Chondrocyte (in vitro differentiated cells): ENCODE results near the gene HCK. TPM values are rescaled to one million over a fixed set of nuclear protein-coding genes. Genes with fewer than 3 reads are reported as not detected.

Experiments
- DNase-seq: peaks from one replicate; pipeline ENCODE4 v3.0.0; 2021; ENCODE audit warnings: mixed read lengths, low spot score
- H3K27ac Mint-ChIP-seq: one replicate; pipeline ENCODE4 v1.8.0; 2021; ENCODE audit warnings: mild to moderate bottlenecking, moderate library complexity, mixed read lengths; ENCODE audit not compliant: unreplicated experiment
- H3K27me3 Mint-ChIP-seq: 2 replicates; pipeline ENCODE4 v1.8.0; 2021; ENCODE audit warnings: low read depth, mixed read lengths
- H3K36me3 Mint-ChIP-seq: 2 replicates; pipeline ENCODE4 v1.8.0; 2021; ENCODE audit warnings: low read depth, mixed read lengths
- H3K4me1 Mint-ChIP-seq: 2 replicates; pipeline ENCODE4 v1.8.0; 2021; ENCODE audit warnings: low read depth, mild to moderate bottlenecking, mixed read lengths
- H3K4me3 Mint-ChIP-seq: one replicate; pipeline ENCODE4 v1.8.0; 2021; ENCODE audit warnings: mild to moderate bottlenecking, moderate library complexity, mixed read lengths; ENCODE audit not compliant: unreplicated experiment
- H3K9me3 Mint-ChIP-seq: 2 replicates; pipeline ENCODE4 v1.8.0; 2021; ENCODE audit warnings: low read depth, mixed read lengths
- total RNA-seq: library from RNA; stranded (reverse); gene quantifications from 3 replicates; pipeline ENCODE4 v1.2.1, GENCODE V29; 2021
- TF ChIP-seq, protein P1 (sequence below): fragments of 200-600 bp; sonication (generic); IDR thresholded peaks from 2 replicates; pipeline ENCODE4 v1.5.0; 2021; ENCODE audit warnings: antibody characterized with exemption, mild to moderate bottlenecking, moderate library complexity

The HCK gene
- total RNA-seq, 1 donor from 2014 or later = not detected

DNA sequence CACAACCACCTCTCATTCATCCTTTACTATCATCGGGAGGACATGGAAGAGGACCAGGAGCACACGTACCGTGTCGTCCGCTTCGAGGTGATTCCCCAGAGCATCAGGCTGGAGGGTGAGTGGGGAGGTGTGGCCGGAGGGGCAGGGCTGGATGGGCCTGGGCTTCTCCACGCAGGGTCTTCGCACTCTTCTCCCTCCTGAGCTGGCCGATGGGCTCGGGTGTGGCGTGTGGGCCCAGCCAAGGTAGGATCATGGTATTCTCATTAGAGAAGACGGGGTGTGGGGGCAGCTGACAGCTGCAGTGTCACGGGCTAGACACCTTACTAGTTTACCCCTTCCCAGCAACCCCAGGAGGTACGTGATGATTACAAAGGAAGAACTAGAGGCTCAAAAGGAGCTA, 90.9 kb downstream of the HCK start:
- no peaks in the 10 kb centered on the region for H3K27me3 Mint-ChIP-seq
- peak; percentile 55 for DNase-seq
- H3K4me3 Mint-ChIP-seq = no peak overlapping the region
- TF ChIP-seq, protein P1, sequence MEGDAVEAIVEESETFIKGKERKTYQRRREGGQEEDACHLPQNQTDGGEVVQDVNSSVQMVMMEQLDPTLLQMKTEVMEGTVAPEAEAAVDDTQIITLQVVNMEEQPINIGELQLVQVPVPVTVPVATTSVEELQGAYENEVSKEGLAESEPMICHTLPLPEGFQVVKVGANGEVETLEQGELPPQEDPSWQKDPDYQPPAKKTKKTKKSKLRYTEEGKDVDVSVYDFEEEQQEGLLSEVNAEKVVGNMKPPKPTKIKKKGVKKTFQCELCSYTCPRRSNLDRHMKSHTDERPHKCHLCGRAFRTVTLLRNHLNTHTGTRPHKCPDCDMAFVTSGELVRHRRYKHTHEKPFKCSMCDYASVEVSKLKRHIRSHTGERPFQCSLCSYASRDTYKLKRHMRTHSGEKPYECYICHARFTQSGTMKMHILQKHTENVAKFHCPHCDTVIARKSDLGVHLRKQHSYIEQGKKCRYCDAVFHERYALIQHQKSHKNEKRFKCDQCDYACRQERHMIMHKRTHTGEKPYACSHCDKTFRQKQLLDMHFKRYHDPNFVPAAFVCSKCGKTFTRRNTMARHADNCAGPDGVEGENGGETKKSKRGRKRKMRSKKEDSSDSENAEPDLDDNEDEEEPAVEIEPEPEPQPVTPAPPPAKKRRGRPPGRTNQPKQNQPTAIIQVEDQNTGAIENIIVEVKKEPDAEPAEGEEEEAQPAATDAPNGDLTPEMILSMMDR = no peak
- H3K4me1 Mint-ChIP-seq = no peaks in the 10 kb centered on the region
- peaks cover 75% of the 10 kb centered on the region for H3K36me3 Mint-ChIP-seq
- no peak overlapping the region for H3K27ac Mint-ChIP-seq
- no peaks in the 10 kb centered on the region for H3K9me3 Mint-ChIP-seq

- TF ChIP-seq, protein P1 = no peak
- Mint-ChIP-seq H3K4me1 (no peaks in the 10 kb centered on the region), H3K27me3 (no peaks in the 10 kb centered on the region), H3K27ac (no peak overlapping the region), H3K36me3 (peaks cover 69% of the 10 kb centered on the region), H3K9me3 (no peaks in the 10 kb centered on the region), H3K4me3 (no peak overlapping the region)
- peak; percentile 35 for DNase-seq
These were observed 93.0 kb downstream of the HCK start for GRCh38 chr20:32144898-32145662.

DNA sequence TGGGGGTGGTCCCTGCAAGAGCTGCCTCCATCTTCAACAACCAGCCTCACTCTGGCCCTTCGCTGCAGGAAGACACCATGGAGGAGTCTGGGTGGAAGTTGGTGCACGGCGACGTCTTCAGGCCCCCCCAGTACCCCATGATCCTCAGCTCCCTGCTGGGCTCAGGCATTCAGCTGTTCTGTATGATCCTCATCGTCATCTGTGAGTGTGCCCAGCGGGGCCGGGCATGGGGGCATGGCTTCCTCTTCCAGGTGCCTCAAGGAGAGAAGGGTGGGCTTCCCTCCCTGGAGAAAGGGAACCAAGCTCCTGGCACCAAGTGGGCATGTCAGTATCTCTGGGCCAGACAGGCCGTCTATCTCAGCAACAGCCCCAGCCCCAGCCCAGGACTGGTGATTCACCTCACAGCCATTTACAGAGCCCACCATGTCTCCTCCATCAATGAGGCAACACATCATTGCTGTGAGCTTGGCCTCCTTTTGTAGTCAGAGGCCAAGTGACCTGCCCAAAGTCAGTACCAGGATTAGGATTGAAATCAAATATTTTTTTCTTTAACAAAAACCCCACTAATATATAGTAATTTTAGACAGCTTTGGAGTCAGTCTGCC, 97.6 kb downstream of the HCK start:
- DNase-seq = peak; percentile 62
- no peak overlapping the region for H3K27ac Mint-ChIP-seq
- no peaks in the 10 kb centered on the region for H3K27me3 Mint-ChIP-seq
- H3K36me3 Mint-ChIP-seq = peaks cover 62% of the 10 kb centered on the region
- TF ChIP-seq, protein P1 = no peak
- H3K4me3 Mint-ChIP-seq = no peak overlapping the region
- no peaks in the 10 kb centered on the region for H3K9me3 Mint-ChIP-seq
- peaks cover 2% of the 10 kb centered on the region for H3K4me1 Mint-ChIP-seq

DNA sequence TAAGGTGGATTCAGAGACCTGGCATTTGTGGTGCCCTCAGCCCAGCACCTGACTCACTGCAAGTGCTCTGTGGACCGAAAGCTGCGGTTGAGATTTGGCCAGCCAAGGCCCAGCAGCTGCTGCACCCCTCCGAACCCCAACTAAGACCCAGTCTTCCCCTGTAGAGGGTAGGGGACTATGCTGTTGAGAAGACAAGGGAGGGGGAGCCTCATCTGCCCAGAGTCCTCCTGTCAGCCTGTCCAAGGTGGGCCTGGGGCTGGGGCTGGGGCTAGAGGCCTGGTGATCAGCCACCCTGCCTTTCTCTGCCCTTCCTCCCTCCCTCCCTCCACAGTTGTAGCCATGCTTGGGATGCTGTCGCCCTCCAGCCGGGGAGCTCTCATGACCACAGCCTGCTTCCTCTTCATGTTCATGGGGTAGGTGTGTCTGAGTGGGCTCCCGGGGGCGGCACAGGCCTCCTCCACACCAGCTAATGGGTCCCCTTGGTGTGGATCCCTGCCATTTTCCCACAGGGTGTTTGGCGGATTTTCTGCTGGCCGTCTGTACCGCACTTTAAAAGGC, 98.3 kb downstream of the HCK start:
- H3K4me3 Mint-ChIP-seq = no peak overlapping the region
- no peaks in the 10 kb centered on the region for H3K9me3 Mint-ChIP-seq
- peaks cover 9% of the 10 kb centered on the region for H3K4me1 Mint-ChIP-seq
- no peaks in the 10 kb centered on the region for H3K27me3 Mint-ChIP-seq
- TF ChIP-seq, protein P1 = no peak
- peaks cover 60% of the 10 kb centered on the region for H3K36me3 Mint-ChIP-seq
- no peak overlapping the region for H3K27ac Mint-ChIP-seq
- DNase-seq = peak; percentile 61

Other genes with a start within 250 kb of the HCK start
- 1.3 to 3.3 TPM (median 2.9 TPM) in 3 replicates for gene MYLK2, start 232.9 kb upstream of the HCK start, total RNA-seq
- 54.1 to 192 TPM (median 185 TPM) in 3 replicates for gene FOXS1, start 206.6 kb upstream of the HCK start, total RNA-seq
- gene DUSP15, start 181.7 kb upstream of the HCK start, total RNA-seq = 3.6 to 11.6 TPM (median 11.5 TPM) in 3 replicates
- 0.24 to 0.37 TPM (median 0.33 TPM) in 3 replicates for gene TTLL9, start 181.6 kb upstream of the HCK start, total RNA-seq
- 8.9 to 19.0 TPM (median 15.2 TPM) in 3 replicates for gene PDRG1, start 100.2 kb upstream of the HCK start, total RNA-seq
- 0.02 TPM in 1 of 3 replicates, not detected in the others for gene XKR7, start 84.1 kb upstream of the HCK start, total RNA-seq
- gene CCM2L, start 41.8 kb upstream of the HCK start, total RNA-seq = not detected in 3 replicates
- gene TM9SF4, start 57.5 kb downstream of the HCK start, total RNA-seq = 64.8 to 87.9 TPM (median 83.7 TPM) in 3 replicates
- gene PLAGL2, start 155.5 kb downstream of the HCK start, total RNA-seq = 9.1 to 16.9 TPM (median 16.4 TPM) in 3 replicates
- gene POFUT1, start 155.6 kb downstream of the HCK start, total RNA-seq = 61.6 to 68.3 TPM (median 66.4 TPM) in 3 replicates
- gene KIF3B, start 225.4 kb downstream of the HCK start, total RNA-seq = 34.2 to 36.1 TPM (median 35.5 TPM) in 3 replicates